Ascending aorta (tissue), 2 donors: ENCODE results near the gene KRT76. TPM values are rescaled to one million over a fixed set of nuclear protein-coding genes. Genes with fewer than 3 reads are reported as not detected.

Source experiments
- DNase-seq, 2 donors: peaks; one replicate each; pipeline ENCODE4 v3.0.0-alpha.2; 2019; ENCODE audit warnings: low spot score in 2 of 2
- H3K27ac ChIP-seq, 2 donors: fragments of 200-600 bp; sonication (generic); one replicate each; pipeline ENCODE4 v1.5.1; 2016 to 2017; ENCODE audit warnings: mild to moderate bottlenecking in 1 of 2
- H3K27me3 ChIP-seq: fragments of 200-600 bp; sonication (generic); one replicate; pipeline ENCODE4 v1.5.1; 2017
- H3K36me3 ChIP-seq, 2 donors: fragments of 200-600 bp; sonication (generic); one replicate each; pipeline ENCODE4 v1.5.1; 2016
- H3K4me1 ChIP-seq, 2 donors: fragments of 200-600 bp; sonication (generic); one replicate each; pipeline ENCODE4 v1.5.1; 2016 to 2017; ENCODE audit warnings: mild to moderate bottlenecking in 1 of 2
- H3K4me3 ChIP-seq, 2 donors: fragments of 200-600 bp; sonication (generic); one replicate each; pipeline ENCODE4 v1.5.1; 2016 to 2017; ENCODE audit warnings: mild to moderate bottlenecking in 1 of 2
- H3K9me3 ChIP-seq, 2 donors: fragments of 200-600 bp; sonication (generic); one replicate each; pipeline ENCODE4 v1.5.1; 2016
- intact Hi-C: fragments of 100-400 bp; cut with DNase I; formaldehyde crosslinking; loops from one replicate; pipeline ENCODE4 v1.15.1; 2023
- total RNA-seq: library from RNA; depleted of rRNA; stranded (reverse); fragments of >200 nt; gene quantifications from one replicate; pipeline ENCODE4 v1.1.0, GENCODE V29; 2016
- TF ChIP-seq, protein P1 (sequence below), 3 experiments: fragments of 200-600 bp in 2 of 3; fragments of 450-650 bp in 1 of 3; sonication (generic) in 2 of 3; IDR thresholded peaks; one replicate each; pipeline ENCODE4 v1.5.1; 2016 to 2019; ENCODE audit warnings: antibody characterized with exemption in 3 of 3, mild to moderate bottlenecking in 1 of 3, moderate library complexity in 1 of 3

The KRT76 gene
- total RNA-seq, 1 donor from 2014 or later = not detected

- no peaks in the 10 kb centered on the region for H3K36me3 ChIP-seq
- intact Hi-C loops = no loop called here
- H3K27ac ChIP-seq = no peak overlapping the region
- no peak overlapping the region for H3K4me3 ChIP-seq
- no peak for DNase-seq
- no peaks in the 10 kb centered on the region for H3K9me3 ChIP-seq
- no peaks in the 10 kb centered on the region for H3K4me1 ChIP-seq
- TF ChIP-seq, protein P1, sequence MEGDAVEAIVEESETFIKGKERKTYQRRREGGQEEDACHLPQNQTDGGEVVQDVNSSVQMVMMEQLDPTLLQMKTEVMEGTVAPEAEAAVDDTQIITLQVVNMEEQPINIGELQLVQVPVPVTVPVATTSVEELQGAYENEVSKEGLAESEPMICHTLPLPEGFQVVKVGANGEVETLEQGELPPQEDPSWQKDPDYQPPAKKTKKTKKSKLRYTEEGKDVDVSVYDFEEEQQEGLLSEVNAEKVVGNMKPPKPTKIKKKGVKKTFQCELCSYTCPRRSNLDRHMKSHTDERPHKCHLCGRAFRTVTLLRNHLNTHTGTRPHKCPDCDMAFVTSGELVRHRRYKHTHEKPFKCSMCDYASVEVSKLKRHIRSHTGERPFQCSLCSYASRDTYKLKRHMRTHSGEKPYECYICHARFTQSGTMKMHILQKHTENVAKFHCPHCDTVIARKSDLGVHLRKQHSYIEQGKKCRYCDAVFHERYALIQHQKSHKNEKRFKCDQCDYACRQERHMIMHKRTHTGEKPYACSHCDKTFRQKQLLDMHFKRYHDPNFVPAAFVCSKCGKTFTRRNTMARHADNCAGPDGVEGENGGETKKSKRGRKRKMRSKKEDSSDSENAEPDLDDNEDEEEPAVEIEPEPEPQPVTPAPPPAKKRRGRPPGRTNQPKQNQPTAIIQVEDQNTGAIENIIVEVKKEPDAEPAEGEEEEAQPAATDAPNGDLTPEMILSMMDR (IDR thresholded peaks at IDR 0.05) = no peak
- no peaks in the 10 kb centered on the region for H3K27me3 ChIP-seq
Observed at GRCh38 chr12:52782502-52782901, 5.4 kb upstream of the KRT76 start.

- Histone ChIP-seq H3K27ac (no peak overlapping the region), H3K4me1 (no peaks in the 10 kb centered on the region), H3K27me3 (no peaks in the 10 kb centered on the region), H3K9me3 (no peaks in the 10 kb centered on the region), H3K36me3 (no peaks in the 10 kb centered on the region), H3K4me3 (no peak overlapping the region)
- intact Hi-C loops = no loop called here
- TF ChIP-seq, protein P1 (IDR thresholded peaks at IDR 0.05) = no peak
- no peak for DNase-seq
Observed at GRCh38 chr12:52781399-52782082, 4.4 kb upstream of the KRT76 start.

DNA sequence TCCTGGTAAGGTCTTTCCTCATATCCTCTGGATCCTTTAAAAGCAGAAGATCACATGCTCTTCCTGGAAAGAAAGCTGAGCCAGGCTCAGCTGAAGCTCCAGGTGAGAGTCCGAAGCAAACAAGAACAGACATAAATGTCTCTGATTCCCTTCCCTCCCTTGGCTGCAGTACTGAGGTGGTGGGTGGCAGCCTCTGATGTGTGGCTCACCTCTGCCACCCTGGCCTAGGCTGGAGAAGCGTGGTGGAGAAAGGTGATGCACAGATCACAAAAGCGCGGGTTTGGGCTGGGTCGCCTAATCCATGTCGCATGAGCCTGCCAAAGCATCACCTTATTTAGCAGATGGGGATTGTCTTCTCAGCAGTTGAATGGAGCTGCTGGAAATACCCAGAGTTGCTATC, 2.8 kb upstream of the KRT76 start:
- no peak for DNase-seq
- H3K27me3 ChIP-seq = no peaks in the 10 kb centered on the region
- no peaks in the 10 kb centered on the region for H3K9me3 ChIP-seq
- H3K36me3 ChIP-seq = no peaks in the 10 kb centered on the region
- H3K4me1 ChIP-seq = no peaks in the 10 kb centered on the region
- no peak overlapping the region for H3K4me3 ChIP-seq
- H3K27ac ChIP-seq = no peak overlapping the region
- intact Hi-C loops = no loop called here
- TF ChIP-seq, protein P1 (IDR thresholded peaks at IDR 0.05) = no peak

GRCh38 chr12:52778833-52779232, 1.7 kb upstream of the KRT76 start:
- Histone ChIP-seq H3K9me3 (no peaks in the 10 kb centered on the region), H3K4me3 (no peak overlapping the region), H3K36me3 (no peaks in the 10 kb centered on the region), H3K4me1 (no peaks in the 10 kb centered on the region), H3K27ac (no peak overlapping the region), H3K27me3 (no peaks in the 10 kb centered on the region)
- intact Hi-C loops = no loop called here
- TF ChIP-seq, protein P1 (IDR thresholded peaks at IDR 0.05) = no peak
- no peak for DNase-seq

- H3K9me3 ChIP-seq = no peaks in the 10 kb centered on the region
Observed at GRCh38 chr12:52777566-52777965, 421 bp upstream of the KRT76 start.

More at GRCh38 chr12:52777566-52777965, 421 bp upstream of the KRT76 start:
- no peaks in the 10 kb centered on the region for H3K27me3 ChIP-seq
- TF ChIP-seq, protein P1 (IDR thresholded peaks at IDR 0.05) = no peak
- intact Hi-C loops = no loop called here
- H3K4me3 ChIP-seq = no peak overlapping the region
- H3K36me3 ChIP-seq = no peaks in the 10 kb centered on the region
- DNase-seq = no peak
- H3K4me1 ChIP-seq = no peaks in the 10 kb centered on the region
- H3K27ac ChIP-seq = no peak overlapping the region
